Suprapubic skin (tissue), 4 donors: ENCODE data around the gene DNTT.

Source experiments
- CTCF ChIP-seq, 2 donors: fragments of 200-600 bp in 1 of 2; fragments of 450-650 bp in 1 of 2; sonication (generic) in 1 of 2; IDR thresholded peaks; one replicate each; pipeline ENCODE4 v1.5.1; 2016 to 2019; ENCODE audit warnings: antibody characterized with exemption in 2 of 2, mild to moderate bottlenecking in 1 of 2, moderate library complexity in 1 of 2
- POLR2A ChIP-seq, 2 donors: fragments of 450-650 bp; IDR thresholded peaks; one replicate each; pipeline ENCODE4 v1.6.1; 2017; ENCODE audit warnings: antibody characterized with exemption in 2 of 2, mild to moderate bottlenecking in 2 of 2, moderate library complexity in 2 of 2
- POLR2AphosphoS5 ChIP-seq, 3 donors: sonication (generic); formaldehyde crosslinking; IDR thresholded peaks; one replicate each; pipeline ENCODE4 v1.6.1; 2017; ENCODE audit warnings: antibody characterized with exemption in 3 of 3

- no peak for TF ChIP-seq POLR2A (IDR thresholded peaks at IDR 0.05)
- no peak for TF ChIP-seq POLR2AphosphoS5 (IDR thresholded peaks at IDR 0.05)
- no peak for TF ChIP-seq CTCF (IDR thresholded peaks at IDR 0.05)
These were observed 61.3 kb downstream of the DNTT start for GRCh38 chr10:96365571-96365970.
